Panc1 (cell line): ENCODE data around the gene IL13RA2. TPM values are rescaled to one million over a fixed set of nuclear protein-coding genes. Genes with fewer than 3 reads are reported as not detected.

Experiments used
- ATAC-seq: fragments of 200-7000 bp; cut with Tn5 transposase; 2 replicates; pipeline ENCODE4 v1.9.1; 2020; ENCODE audit warnings: mild to moderate bottlenecking, moderate library complexity
- BruUV-seq: library from RNA; stranded (reverse); fragments of 400-500 nt; replicated peaks from 2 replicates; lab custom pipeline; 2021; lab: Mats Ljungman, UMichigan
- CTCF ChIA-PET: fragments of 300-600 bp; sonication (Branson Sonifier 250); formaldehyde crosslinking; loops from one replicate; lab custom pipeline; 2022; ENCODE audit warnings: antibody characterized with exemption; lab: Charles Lee
- POLR2A ChIA-PET: fragments of 300-600 bp; sonication (Branson Sonifier 250); formaldehyde crosslinking; loops from one replicate; lab custom pipeline; 2022; ENCODE audit warnings: antibody characterized with exemption; lab: Charles Lee
- DNase-seq: peaks from one replicate; pipeline ENCODE4 v3.0.0-alpha.2; 2010; ENCODE audit warnings: low read depth, low spot score
- H3K27ac ChIP-seq: 2 replicates; pipeline ENCODE4 v1.5.1; 2011; ENCODE audit warnings: mild to moderate bottlenecking, low read length, inconsistent platforms
- H3K27me3 ChIP-seq: fragments of 200-500 bp; sonication (Bioruptor generic); 2 replicates; pipeline ENCODE4 v1.6.0; 2014; ENCODE audit warnings: low read length, inconsistent platforms; ENCODE audit not compliant: control insufficient read depth, insufficient read depth
- H3K36me3 ChIP-seq: fragments of 200-500 bp; sonication (Bioruptor generic); 2 replicates; pipeline ENCODE4 v1.5.1; 2014; ENCODE audit warnings: inconsistent platforms, mild to moderate bottlenecking, low read length, moderate library complexity; ENCODE audit not compliant: control insufficient read depth, insufficient read depth
- H3K4me1 ChIP-seq: 2 replicates; pipeline ENCODE4 v1.5.1; 2011; ENCODE audit warnings: inconsistent platforms, mild to moderate bottlenecking, low read length, moderate library complexity; ENCODE audit not compliant: control insufficient read depth, insufficient read depth
- H3K4me3 ChIP-seq, 2 experiments: 2 replicates each; pipeline ENCODE4 v1.5.1; 2011 to 2012; ENCODE audit warnings: low read depth in 2 of 2, low read length in 2 of 2, mild to moderate bottlenecking in 2 of 2, inconsistent platforms in 1 of 2, moderate library complexity in 1 of 2
- H3K9me3 ChIP-seq: fragments of 200-500 bp; sonication (Bioruptor generic); 2 replicates; pipeline ENCODE4 v1.5.1; 2014; ENCODE audit warnings: low read depth, mild to moderate bottlenecking, inconsistent platforms, low read length, moderate library complexity; ENCODE audit not compliant: control insufficient read depth, insufficient read depth
- POLR2AphosphoS5 ChIP-seq: IDR thresholded peaks from 2 replicates; pipeline ENCODE4 v1.6.1; 2012; ENCODE audit warnings: mild to moderate bottlenecking, low read depth, low read length, moderate library complexity
- REST ChIP-seq, 2 experiments: IDR thresholded peaks; 2 replicates each; pipeline ENCODE4 v1.6.1; 2011 to 2012; ENCODE audit warnings: low read depth in 2 of 2, control low read depth in 1 of 2, low read length in 1 of 2, mild to moderate bottlenecking in 1 of 2, moderate library complexity in 1 of 2; ENCODE audit not compliant: insufficient read depth in 1 of 2
- SIN3A ChIP-seq: IDR thresholded peaks from 2 replicates; pipeline ENCODE4 v1.6.1; 2012; ENCODE audit warnings: low read depth, mild to moderate bottlenecking, low read length, moderate library complexity, borderline replicate concordance; ENCODE audit not compliant: insufficient read depth
- TCF7L2 ChIP-seq: IDR thresholded peaks from 2 replicates; pipeline ENCODE4 v1.6.1; 2011; ENCODE audit warnings: mild to moderate bottlenecking, low read depth, low read length, inconsistent platforms
- in situ Hi-C: cut with HindIII; loops from 2 replicates; pipeline ENCODE4 v1.10.0; 2016; ENCODE audit warnings: low sequenced_read_pairs, low pct_unique_long_range_greater_than_20kb
- intact Hi-C: fragments of 100-400 bp; cut with micrococcal nuclease; formaldehyde crosslinking; loops from one replicate; pipeline ENCODE4 v1.10.0; 2022; ENCODE audit not compliant: unreplicated experiment
- total RNA-seq: library from RNA; stranded (reverse); gene quantifications from one replicate; pipeline ENCODE4 v1.2.1, GENCODE V29; 2021; ENCODE audit not compliant: unreplicated experiment
- TF ChIP-seq, protein P1 (sequence below): fragments of 450-650 bp; IDR thresholded peaks from 2 replicates; pipeline ENCODE4 v1.5.1; 2017; ENCODE audit warnings: mild to moderate bottlenecking

The IL13RA2 gene
- total RNA-seq, 1 experiment from 2014 or later = not detected

- no peaks in the 10 kb centered on the region for H3K27me3 ChIP-seq
- DNase-seq (no peak), ATAC-seq (no peak)
- ChIA-PET CTCF (no interaction called here), POLR2A (no interaction called here)
- no peak overlapping the region for H3K27ac ChIP-seq
- intact Hi-C loops = no loop called here
- H3K4me1 ChIP-seq = no peaks in the 10 kb centered on the region
- H3K9me3 ChIP-seq = no peaks in the 10 kb centered on the region
- no peak overlapping the region for H3K4me3 ChIP-seq
- in situ Hi-C loops = no loop called here
- BruUV-seq = no TSS peak
- TF ChIP-seq SIN3A (no peak), TCF7L2 (no peak), REST (IDR thresholded peaks at IDR 0.05; ENCODE audit: insufficient read depth in 1 of 2, low read depth in 2 of 2, low read length in 1 of 2) (no peak), POLR2AphosphoS5 (no peak)
- TF ChIP-seq, protein P1, sequence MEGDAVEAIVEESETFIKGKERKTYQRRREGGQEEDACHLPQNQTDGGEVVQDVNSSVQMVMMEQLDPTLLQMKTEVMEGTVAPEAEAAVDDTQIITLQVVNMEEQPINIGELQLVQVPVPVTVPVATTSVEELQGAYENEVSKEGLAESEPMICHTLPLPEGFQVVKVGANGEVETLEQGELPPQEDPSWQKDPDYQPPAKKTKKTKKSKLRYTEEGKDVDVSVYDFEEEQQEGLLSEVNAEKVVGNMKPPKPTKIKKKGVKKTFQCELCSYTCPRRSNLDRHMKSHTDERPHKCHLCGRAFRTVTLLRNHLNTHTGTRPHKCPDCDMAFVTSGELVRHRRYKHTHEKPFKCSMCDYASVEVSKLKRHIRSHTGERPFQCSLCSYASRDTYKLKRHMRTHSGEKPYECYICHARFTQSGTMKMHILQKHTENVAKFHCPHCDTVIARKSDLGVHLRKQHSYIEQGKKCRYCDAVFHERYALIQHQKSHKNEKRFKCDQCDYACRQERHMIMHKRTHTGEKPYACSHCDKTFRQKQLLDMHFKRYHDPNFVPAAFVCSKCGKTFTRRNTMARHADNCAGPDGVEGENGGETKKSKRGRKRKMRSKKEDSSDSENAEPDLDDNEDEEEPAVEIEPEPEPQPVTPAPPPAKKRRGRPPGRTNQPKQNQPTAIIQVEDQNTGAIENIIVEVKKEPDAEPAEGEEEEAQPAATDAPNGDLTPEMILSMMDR = no peak
- H3K36me3 ChIP-seq = no peaks in the 10 kb centered on the region
Observed at GRCh38 chrX:115054876-115055275, 37.5 kb upstream of the IL13RA2 start.

DNA sequence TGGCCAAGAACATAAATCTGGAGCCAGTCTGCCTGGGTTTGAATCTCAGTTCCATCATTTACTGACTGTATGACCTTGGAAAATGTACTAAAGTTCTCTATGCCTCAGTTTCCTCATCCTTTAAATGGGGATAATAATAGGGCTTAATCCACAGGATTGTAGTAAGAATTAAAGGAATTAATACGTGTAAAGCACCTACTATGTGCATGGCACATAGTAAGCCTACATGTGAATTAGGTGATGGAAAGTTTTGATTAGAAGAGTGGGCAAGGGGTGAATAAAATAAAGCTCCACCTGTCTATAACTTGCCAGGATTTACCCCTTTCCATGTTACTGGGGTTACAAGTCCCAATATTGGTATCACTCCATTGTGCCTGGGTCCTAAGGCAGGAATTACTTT is 35.8 kb upstream of the IL13RA2 start:
- no TSS peak for BruUV-seq
- no peak for TF ChIP-seq TCF7L2
- TF ChIP-seq SIN3A = no peak
- no peak for TF ChIP-seq REST (IDR thresholded peaks at IDR 0.05; ENCODE audit: insufficient read depth in 1 of 2, low read depth in 2 of 2, low read length in 1 of 2)
- TF ChIP-seq, protein P1 = no peak
- TF ChIP-seq POLR2AphosphoS5 = no peak
- no peak for DNase-seq
- intact Hi-C loops (no loop called here), in situ Hi-C loops (no loop called here)
- Histone ChIP-seq H3K36me3 (no peaks in the 10 kb centered on the region), H3K4me3 (no peak overlapping the region), H3K27ac (no peak overlapping the region), H3K4me1 (no peaks in the 10 kb centered on the region), H3K9me3 (no peaks in the 10 kb centered on the region), H3K27me3 (no peaks in the 10 kb centered on the region)
- ChIA-PET POLR2A (no interaction called here), CTCF (no interaction called here)
- no peak for ATAC-seq
